Tongue (tissue), 2 donors: ENCODE measurements around the gene SHANK3. TPM values are rescaled to one million over a fixed set of nuclear protein-coding genes. Genes with fewer than 3 reads are reported as not detected.

ENCODE experiments used
- DNase-seq: peaks from one replicate; pipeline ENCODE4 v3.0.0-alpha.2; 2015
- total RNA-seq: library from RNA; depleted of rRNA; stranded (reverse); fragments of >200 nt; gene quantifications from one replicate; pipeline ENCODE4 v1.2.3, GENCODE V29; 2014

SHANK3 gene
- total RNA-seq, 1 donor from 2014 or later = 10.1 TPM

GRCh38 chr22:50678218-50678650 is 5.6 kb downstream of the SHANK3 start:
- DNase-seq = no peak

- DNase-seq = no peak
Observed at GRCh38 chr22:50678651-50679521, 6.3 kb downstream of the SHANK3 start.

DNA sequence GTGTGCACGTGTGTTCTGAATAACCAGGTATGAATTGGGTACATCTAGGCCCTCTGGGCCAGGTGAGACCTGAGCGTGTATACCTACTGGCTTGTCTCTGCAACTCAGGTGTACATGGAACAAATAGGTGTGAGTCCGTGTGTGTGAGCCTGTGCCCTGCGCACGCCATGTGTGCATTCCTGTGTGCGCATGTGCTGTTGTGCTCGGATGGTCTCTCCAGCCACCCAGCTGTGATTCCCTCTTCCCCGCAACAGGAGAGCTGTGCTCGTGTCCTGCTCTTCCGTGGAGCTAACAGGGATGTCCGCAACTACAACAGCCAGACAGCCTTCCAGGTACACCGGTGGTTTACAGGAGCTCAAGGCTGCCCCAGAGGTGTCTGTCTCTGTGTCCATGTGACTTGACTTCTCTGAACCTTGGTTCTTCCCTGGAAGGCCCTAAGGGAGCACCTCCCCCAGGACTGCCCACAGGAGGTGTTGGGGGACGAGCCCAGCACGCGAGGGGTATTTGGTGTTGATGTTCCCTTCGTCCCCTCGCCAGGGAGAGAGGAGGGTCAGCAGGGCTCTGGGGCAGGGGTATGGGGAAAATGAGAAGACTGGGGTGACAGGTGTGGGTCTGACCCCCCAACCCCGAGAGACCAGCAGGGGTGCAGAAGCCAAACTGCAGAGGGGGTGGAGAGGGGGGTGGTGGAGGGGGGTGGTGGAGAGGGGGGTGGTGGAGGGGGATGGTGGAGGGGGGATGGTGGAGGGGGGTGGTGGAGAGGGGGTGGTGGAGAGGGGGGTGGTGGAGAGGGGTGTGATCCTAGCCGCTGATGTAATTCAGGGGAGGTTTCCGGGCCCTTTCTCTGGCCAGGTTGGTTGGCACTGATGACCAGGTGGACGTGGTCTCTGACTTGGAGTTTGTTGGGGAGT is 10.7 kb downstream of the SHANK3 start:
- DNase-seq = no peak

- DNase-seq = no peak
Observed at GRCh38 chr22:50683994-50684371, 11.4 kb downstream of the SHANK3 start.

DNA sequence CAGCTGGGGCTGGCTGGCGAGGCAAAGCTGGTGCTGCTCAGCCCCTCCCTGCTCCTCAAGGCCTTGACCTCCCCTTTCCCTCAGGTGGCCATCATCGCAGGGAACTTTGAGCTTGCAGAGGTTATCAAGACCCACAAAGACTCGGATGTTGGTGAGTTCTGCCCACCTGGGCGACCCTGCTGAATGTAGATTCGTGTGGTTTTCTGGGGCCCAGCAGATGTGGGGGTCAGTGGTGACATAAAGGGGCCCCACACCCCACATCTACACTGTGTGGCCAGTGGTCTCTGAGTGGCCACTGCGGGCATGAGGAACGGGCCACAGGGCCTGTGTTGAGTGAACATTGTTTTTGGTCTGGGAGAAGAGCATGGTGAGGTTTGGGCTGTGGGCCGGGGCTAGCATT is 11.9 kb downstream of the SHANK3 start:
- DNase-seq = no peak

DNA sequence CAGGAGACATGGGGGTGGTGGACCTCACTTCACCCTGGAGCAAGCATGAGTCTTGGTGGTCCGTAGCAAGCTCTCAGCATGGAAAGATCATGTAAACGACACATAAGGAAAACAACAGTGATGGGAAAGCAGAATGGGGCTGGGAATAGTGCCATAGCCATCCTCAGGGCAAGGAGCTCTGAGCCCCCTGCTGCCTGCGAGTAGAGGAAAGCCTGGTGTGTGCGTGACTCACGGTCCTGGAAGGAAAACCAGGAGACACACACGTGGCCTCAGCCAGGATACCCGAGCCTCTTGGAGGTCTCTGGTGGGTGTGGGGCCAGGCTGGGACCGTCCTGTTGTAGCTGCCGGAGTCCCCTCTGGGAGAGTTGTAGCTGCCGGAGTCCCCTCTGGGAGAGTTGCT is 12.4 kb downstream of the SHANK3 start:
- no peak for DNase-seq

- no peak for DNase-seq
Observed at GRCh38 chr22:50686794-50687193, 14.2 kb downstream of the SHANK3 start.

- no peak for DNase-seq
Observed at GRCh38 chr22:50687829-50688228, 15.2 kb downstream of the SHANK3 start.

GRCh38 chr22:50688448-50688847 is 15.8 kb downstream of the SHANK3 start:
- no peak for DNase-seq

DNA sequence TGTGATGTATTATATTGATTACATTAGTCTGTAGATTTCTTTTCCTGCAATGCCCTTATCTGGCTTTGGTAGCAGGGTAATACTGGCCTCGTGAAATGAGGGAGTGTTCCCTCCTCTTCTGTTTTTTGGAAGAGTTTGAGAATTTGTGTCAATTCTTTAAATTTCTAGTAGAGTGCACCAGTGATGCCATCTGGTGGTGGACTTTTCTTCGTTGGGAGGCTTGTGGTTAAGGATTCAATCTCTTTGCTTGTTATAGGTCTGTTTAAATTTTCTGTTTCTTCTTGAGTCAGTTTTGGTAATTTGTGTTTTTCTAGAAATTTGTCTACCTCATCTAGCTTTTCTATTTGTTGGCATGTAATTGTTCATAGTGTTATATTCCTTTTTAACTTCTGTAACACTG is 18.9 kb downstream of the SHANK3 start:
- peak; percentile 22 for DNase-seq

DNA sequence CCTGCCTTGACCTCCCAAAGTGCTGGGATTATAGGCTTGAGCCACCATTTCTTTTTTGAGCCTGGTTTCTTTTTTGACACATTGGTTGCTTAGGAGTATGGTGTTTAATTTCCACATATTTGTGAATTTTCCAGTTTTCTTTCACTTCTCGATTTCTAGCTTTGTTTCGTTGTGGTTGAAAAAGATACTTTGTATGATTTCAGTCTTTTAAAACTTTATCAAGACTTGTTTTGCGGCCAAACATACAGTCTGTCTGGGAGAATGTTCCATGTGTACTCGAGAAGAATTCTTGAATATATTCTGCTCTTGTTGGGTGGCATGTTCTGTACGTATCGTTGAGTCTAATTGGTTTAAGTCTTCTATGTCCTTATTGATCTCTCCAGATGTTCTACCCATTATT is 20.8 kb downstream of the SHANK3 start:
- no peak for DNase-seq

DNA sequence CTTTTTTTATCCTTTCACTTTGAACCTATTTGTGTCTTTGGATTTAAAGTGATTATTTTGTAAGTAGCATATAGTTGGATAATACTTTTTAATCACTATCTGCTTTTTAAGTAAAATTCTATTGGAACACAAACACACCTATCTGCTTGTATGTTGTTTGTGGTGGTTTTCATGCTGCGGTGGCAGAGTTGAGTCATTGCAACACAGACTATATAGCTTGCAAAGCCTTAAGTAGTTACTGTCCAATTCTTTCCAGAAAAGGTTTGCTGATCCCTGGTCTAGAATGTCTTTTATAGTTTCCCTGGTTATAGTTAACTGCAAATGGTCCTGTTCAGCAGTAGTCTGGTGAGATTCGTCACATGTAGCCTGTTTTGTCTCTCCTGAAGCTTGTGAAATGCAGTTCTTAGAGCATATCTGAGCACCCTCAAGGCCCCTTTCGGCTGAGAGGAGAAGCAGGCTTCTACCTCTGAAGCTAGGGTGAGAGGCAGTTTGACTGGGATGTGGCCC is 21.5 kb downstream of the SHANK3 start:
- DNase-seq = no peak

DNA sequence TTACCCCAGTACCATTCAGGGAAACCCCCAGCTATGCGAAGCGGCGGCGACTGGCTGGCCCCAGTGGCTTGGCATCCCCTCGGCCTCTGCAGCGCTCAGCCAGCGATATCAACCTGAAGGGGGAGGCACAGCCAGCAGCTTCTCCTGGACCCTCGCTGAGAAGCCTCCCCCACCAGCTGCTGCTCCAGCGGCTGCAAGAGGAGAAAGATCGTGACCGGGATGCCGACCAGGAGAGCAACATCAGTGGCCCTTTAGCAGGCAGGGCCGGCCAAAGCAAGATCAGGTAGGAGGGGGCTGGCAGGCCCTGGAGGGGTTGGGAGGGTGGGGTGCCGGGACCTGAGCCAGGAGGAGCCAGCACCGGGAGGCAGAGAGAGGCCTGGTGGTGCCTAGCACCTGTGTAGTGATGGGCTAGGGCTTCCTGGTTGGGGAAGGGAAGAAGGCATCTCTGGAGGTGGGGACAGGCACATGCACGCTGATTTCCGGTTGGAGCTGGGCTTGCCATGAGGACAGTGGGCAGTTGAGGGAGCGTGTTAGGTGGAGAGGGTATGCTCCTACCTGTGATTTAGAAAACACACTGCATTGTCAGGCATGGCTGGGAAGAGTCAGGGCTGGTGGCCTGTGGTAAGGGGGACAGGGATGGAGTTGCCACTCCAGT is 22.3 kb downstream of the SHANK3 start:
- DNase-seq = no peak

- DNase-seq = no peak
Observed at GRCh38 chr22:50695421-50696250, 23.0 kb downstream of the SHANK3 start.

- peak; percentile 22 for DNase-seq
Observed at GRCh38 chr22:50696251-50696798, 23.7 kb downstream of the SHANK3 start.

- peak; percentile 45 for DNase-seq
Observed at GRCh38 chr22:50696799-50697561, 24.4 kb downstream of the SHANK3 start.

DNA sequence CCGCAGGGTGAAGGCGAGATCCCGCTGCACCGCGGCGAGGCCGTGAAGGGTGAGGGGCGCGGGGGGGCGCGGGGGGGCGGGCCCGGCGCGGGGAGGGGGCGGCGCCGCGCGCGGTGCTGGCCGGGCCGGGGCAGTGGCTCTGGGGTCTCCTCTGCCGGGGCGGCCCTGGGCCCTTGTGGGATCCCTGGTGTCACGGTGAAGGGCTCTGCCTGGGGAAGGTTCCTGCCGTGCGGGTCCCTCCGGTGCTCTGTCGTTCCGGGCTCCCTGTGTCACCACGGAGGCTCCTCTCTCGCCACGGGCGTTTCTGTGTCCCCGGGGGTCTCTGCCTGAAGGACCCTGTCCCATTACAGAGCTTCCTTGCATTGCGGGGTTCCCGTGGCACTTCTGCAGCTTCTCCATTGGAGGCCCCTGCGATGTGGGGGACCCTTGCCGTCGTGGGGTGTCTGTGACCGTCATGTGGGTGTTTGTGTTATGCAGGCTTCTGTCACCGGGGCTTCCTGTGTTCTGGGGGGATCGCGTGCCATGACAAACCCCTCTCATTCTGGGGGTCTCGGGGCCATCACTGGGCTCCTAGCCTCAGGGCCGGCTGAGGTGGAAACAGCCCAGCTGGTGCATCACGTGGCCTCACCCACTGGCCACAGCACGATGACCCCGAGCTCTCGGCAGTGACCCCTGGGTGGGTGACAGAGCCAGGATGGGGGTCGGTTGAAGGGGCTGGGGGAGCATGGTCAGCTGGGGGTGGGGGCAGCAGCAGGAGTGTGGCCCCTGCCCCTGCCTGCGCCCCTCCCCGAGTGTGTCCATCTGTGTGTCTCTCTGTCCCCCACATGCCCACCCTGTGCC is 25.3 kb downstream of the SHANK3 start:
- no peak for DNase-seq

DNA sequence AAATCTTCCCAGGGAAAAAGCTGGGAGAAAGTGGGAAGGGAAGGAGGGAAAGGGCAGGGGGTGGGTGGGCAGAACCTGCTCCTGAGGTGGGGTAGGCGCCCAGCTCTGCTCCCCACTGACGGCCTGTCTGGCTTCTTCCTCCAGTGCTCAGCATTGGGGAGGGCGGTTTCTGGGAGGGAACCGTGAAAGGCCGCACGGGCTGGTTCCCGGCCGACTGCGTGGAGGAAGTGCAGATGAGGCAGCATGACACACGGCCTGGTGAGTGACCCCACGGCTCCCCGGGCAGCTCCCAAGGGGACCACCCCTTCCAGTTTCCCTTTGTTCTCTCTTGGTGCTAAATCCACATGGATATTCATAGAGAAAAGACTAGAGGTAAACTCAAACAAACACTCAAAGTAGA is 25.9 kb downstream of the SHANK3 start:
- no peak for DNase-seq

GRCh38 chr22:50699001-50699755 is 26.6 kb downstream of the SHANK3 start:
- DNase-seq = no peak
